Neural cell (in vitro differentiated cells): ENCODE measurements around the gene ZPLD1. TPM values are rescaled to one million over a fixed set of nuclear protein-coding genes. Genes with fewer than 3 reads are reported as not detected.

Source experiments
- H2AFZ ChIP-seq: fragments of 200-600, 300-800 bp; sonication (generic), shearing (Covaris generic); 2 replicates; pipeline ENCODE4 v1.6.0; 2014; ENCODE audit warnings: low read depth, mild to moderate bottlenecking, antibody characterized with exemption, low read length, moderate library complexity
- H3F3A ChIP-seq: fragments of 200-600 bp; shearing (Covaris generic); 2 replicates; pipeline ENCODE4 v1.6.1; 2016; ENCODE audit warnings: mild to moderate bottlenecking, moderate library complexity, mixed read lengths, antibody characterized with exemption, low read length; ENCODE audit not compliant: insufficient read depth, poor library complexity, severe bottlenecking
- H3K27ac ChIP-seq: fragments of 200-600, 300-800 bp; sonication (generic), shearing (Covaris generic); 2 replicates; pipeline ENCODE4 v1.5.1; 2014; ENCODE audit warnings: mild to moderate bottlenecking, low read length, moderate library complexity
- H3K27me3 ChIP-seq: fragments of 300-800, 200-600 bp; sonication (generic), shearing (Covaris generic); 2 replicates; pipeline ENCODE4 v1.6.0; 2014; ENCODE audit warnings: mild to moderate bottlenecking, low read depth, low read length, moderate library complexity; ENCODE audit not compliant: insufficient read depth
- H3K36me3 ChIP-seq: fragments of 300-800, 200-600 bp; sonication (generic), shearing (Covaris generic); 2 replicates; pipeline ENCODE4 v1.5.1; 2014; ENCODE audit warnings: mild to moderate bottlenecking, antibody characterized with exemption, low read length, moderate library complexity; ENCODE audit not compliant: insufficient read depth
- H3K4me2 ChIP-seq: fragments of 300-800, 200-600 bp; sonication (generic), shearing (Covaris generic); 2 replicates; pipeline ENCODE4 v1.6.0; 2014; ENCODE audit warnings: mild to moderate bottlenecking, low read length
- H3K4me3 ChIP-seq: fragments of 300-800, 200-600 bp; sonication (generic), shearing (Covaris generic); 2 replicates; pipeline ENCODE4 v1.5.1; 2014; ENCODE audit warnings: mild to moderate bottlenecking, low read length, moderate library complexity
- H3K79me2 ChIP-seq: fragments of 200-600 bp; shearing (Covaris generic); replicated peaks from 2 replicates; pipeline ENCODE4 v1.6.0; 2014; ENCODE audit warnings: mild to moderate bottlenecking, low read length, moderate library complexity; ENCODE audit not compliant: insufficient read depth
- H3K9ac ChIP-seq: fragments of 300-800, 200-600 bp; sonication (generic), shearing (Covaris generic); 2 replicates; pipeline ENCODE4 v1.6.1; 2016; ENCODE audit warnings: mild to moderate bottlenecking, low read length, mixed read lengths
- H3K9me2 ChIP-seq: fragments of 200-600 bp; shearing (Covaris generic); 2 replicates; pipeline ENCODE4 v1.6.1; 2016; ENCODE audit warnings: mild to moderate bottlenecking, low read length, mixed read lengths; ENCODE audit not compliant: insufficient read depth
- H3K9me3 ChIP-seq: fragments of 200-600, 300-800 bp; sonication (generic), shearing (Covaris generic); 2 replicates; pipeline ENCODE4 v1.6.1; 2016; ENCODE audit warnings: mild to moderate bottlenecking, mixed run types, low read length, moderate library complexity, mixed read lengths
- H4K20me1 ChIP-seq: fragments of 200-600 bp; shearing (Covaris generic); 2 replicates; pipeline ENCODE4 v1.6.1; 2016; ENCODE audit warnings: mild to moderate bottlenecking, mixed run types; ENCODE audit not compliant: insufficient read depth
- CTCF ChIP-seq: fragments of 450-650 bp; IDR thresholded peaks from 2 replicates; pipeline ENCODE4 v1.5.1; 2014; ENCODE audit warnings: antibody characterized with exemption, mild to moderate bottlenecking, moderate library complexity; ENCODE audit not compliant: poor library complexity, severe bottlenecking
- EP300 ChIP-seq: fragments of 450-650 bp; conservative IDR thresholded peaks from 2 replicates; pipeline ENCODE4 v1.6.1; 2014; ENCODE audit warnings: antibody characterized with exemption, mild to moderate bottlenecking, moderate library complexity; ENCODE audit not compliant: poor library complexity, severe bottlenecking
- EZH2 ChIP-seq: fragments of 200-600, 300-800 bp; shearing (Covaris generic), sonication (generic); IDR thresholded peaks from 2 replicates; pipeline ENCODE4 v1.6.1; 2014; ENCODE audit warnings: antibody characterized with exemption, low read length, borderline replicate concordance, mild to moderate bottlenecking; ENCODE audit not compliant: insufficient read depth, poor library complexity, severe bottlenecking
- MXI1 ChIP-seq: fragments of 450-650 bp; conservative IDR thresholded peaks from 2 replicates; pipeline ENCODE4 v1.6.1; 2014; ENCODE audit warnings: antibody characterized with exemption, mild to moderate bottlenecking; ENCODE audit not compliant: poor library complexity, severe bottlenecking
- POLR2AphosphoS5 ChIP-seq: IDR thresholded peaks from 2 replicates; pipeline ENCODE4 v1.6.1; 2012
- RAD21 ChIP-seq: fragments of 450-650 bp; conservative IDR thresholded peaks from 2 replicates; pipeline ENCODE4 v1.6.1; 2014; ENCODE audit warnings: antibody characterized with exemption, mild to moderate bottlenecking, moderate library complexity
- REST ChIP-seq: IDR thresholded peaks from 2 replicates; pipeline ENCODE4 v1.6.1; 2012; ENCODE audit warnings: borderline replicate concordance
- SMC3 ChIP-seq: fragments of 450-650 bp; conservative IDR thresholded peaks from 2 replicates; pipeline ENCODE4 v1.6.1; 2014; ENCODE audit warnings: antibody characterized with exemption, mild to moderate bottlenecking, moderate library complexity; ENCODE audit not compliant: poor library complexity
- TAF1 ChIP-seq: IDR thresholded peaks from 2 replicates; pipeline ENCODE4 v1.6.1; 2012; ENCODE audit warnings: low read depth
- polyA plus RNA-seq: library from polyadenylated mRNA; depleted of rRNA; stranded (reverse); fragments of >200 nt; gene quantifications from 2 replicates; pipeline ENCODE4 v1.2.3, GENCODE V29; 2014

ZPLD1 gene
- polyA plus RNA-seq, 1 donor from 2014 or later: not detected

GRCh38 chr3:102449341-102449740 lies 14.5 kb downstream of the ZPLD1 start:
- H2AFZ ChIP-seq: no peak overlapping the region
- H3K9me2 ChIP-seq: no peaks in the 10 kb centered on the region
- no peaks in the 10 kb centered on the region for H3K36me3 ChIP-seq
- no peaks in the 10 kb centered on the region for H3K9me3 ChIP-seq
- H3K79me2 ChIP-seq: no peaks in the 10 kb centered on the region
- H3K27ac ChIP-seq: no peak overlapping the region
- no peak overlapping the region for H3K9ac ChIP-seq
- H3K27me3 ChIP-seq: no peaks in the 10 kb centered on the region
- H4K20me1 ChIP-seq: no peaks in the 10 kb centered on the region
- no peak overlapping the region for H3K4me2 ChIP-seq
- no peak overlapping the region for H3K4me3 ChIP-seq
- TF ChIP-seq RAD21: no peak
- H3F3A ChIP-seq: no peaks in the 10 kb centered on the region

GRCh38 chr3:102449930-102450329 lies 15.1 kb downstream of the ZPLD1 start:
- Histone ChIP-seq H3K4me3 (no peak overlapping the region), H3K27ac (no peak overlapping the region), H4K20me1 (no peaks in the 10 kb centered on the region), H2AFZ (no peak overlapping the region), H3F3A (no peaks in the 10 kb centered on the region), H3K36me3 (no peaks in the 10 kb centered on the region), H3K9me3 (no peaks in the 10 kb centered on the region), H3K27me3 (no peaks in the 10 kb centered on the region), H3K9ac (no peak overlapping the region), H3K4me2 (no peak overlapping the region), H3K79me2 (no peaks in the 10 kb centered on the region), H3K9me2 (no peaks in the 10 kb centered on the region)
- TF ChIP-seq RAD21 (no peak), TAF1 (no peak), CTCF (no peak), MXI1 (no peak), EZH2 (no peak), SMC3 (no peak), EP300 (no peak), REST (no peak), POLR2AphosphoS5 (no peak)

GRCh38 chr3:102450976-102451375 lies 16.2 kb downstream of the ZPLD1 start:
- Histone ChIP-seq H3K27ac (no peak overlapping the region), H3F3A (no peaks in the 10 kb centered on the region), H3K27me3 (no peaks in the 10 kb centered on the region), H3K4me2 (no peak overlapping the region), H2AFZ (no peak overlapping the region), H3K79me2 (no peaks in the 10 kb centered on the region), H3K4me3 (no peak overlapping the region), H4K20me1 (no peaks in the 10 kb centered on the region), H3K9ac (no peak overlapping the region), H3K36me3 (no peaks in the 10 kb centered on the region), H3K9me3 (no peaks in the 10 kb centered on the region), H3K9me2 (no peaks in the 10 kb centered on the region)
- TF ChIP-seq EP300 (no peak), RAD21 (no peak), CTCF (no peak), TAF1 (no peak), REST (no peak), POLR2AphosphoS5 (no peak), EZH2 (no peak), MXI1 (no peak), SMC3 (no peak)
